ENCODE results near the gene CORO2A. TPM values are rescaled to one million over a fixed set of nuclear protein-coding genes. Genes with fewer than 3 reads are reported as not detected.

CORO2A gene
- total RNA-seq, 2 donors from 2014 or later = 31.2 to 45.3 TPM

DNA sequence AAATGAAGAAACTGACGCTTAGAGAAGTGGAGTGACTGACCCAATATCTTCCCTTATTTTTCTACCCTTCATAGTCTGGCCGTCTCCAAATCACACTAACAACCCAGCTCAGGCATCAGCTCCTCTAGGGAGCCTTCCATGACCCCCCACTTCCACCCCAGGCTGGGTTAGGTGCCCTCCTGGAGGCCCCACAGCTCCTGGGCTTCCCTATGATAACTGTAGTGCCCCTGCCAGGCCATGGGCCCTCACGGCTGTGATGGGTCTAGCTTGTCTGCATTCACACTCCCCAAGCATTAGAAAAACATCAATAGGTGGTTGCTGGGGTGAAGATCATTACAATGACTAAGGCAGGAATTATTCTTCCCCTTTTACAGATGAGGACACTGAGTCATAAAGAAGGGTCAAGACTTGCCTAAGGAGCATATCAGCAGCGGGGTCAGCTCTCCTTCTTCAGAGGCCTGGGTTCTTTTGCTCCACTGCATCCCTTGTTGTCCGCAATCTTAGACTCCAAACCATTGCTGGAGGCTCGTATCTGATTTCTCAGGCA is 7.3 kb downstream of the CORO2A start:
- no peaks in the 10 kb centered on the region for H3K27me3 ChIP-seq (replicated peaks; ENCODE audit: insufficient read depth)
- no peak overlapping the region for H3K27ac ChIP-seq
- 91% methylated on average over 6 of the region's 6 CpGs for WGBS
- no peaks in the 10 kb centered on the region for H3K36me3 ChIP-seq
- DNase-seq (ENCODE audit: low spot score) = no peak
- intact Hi-C loops (cut with DNase I) = no loop called here
- no peak for TF ChIP-seq POLR2A (IDR thresholded peaks at IDR 0.05)
- TF ChIP-seq CTCF (IDR thresholded peaks at IDR 0.05) = no peak
- no peak for TF ChIP-seq POLR2AphosphoS5 (IDR thresholded peaks at IDR 0.05)
- H3K9me3 ChIP-seq = no peaks in the 10 kb centered on the region
- H3K4me1 ChIP-seq (replicated peaks) = no peaks in the 10 kb centered on the region
- no peak overlapping the region for H3K4me3 ChIP-seq

- WGBS = 83% methylated on average over 6 of the region's 6 CpGs
- Histone ChIP-seq H3K36me3 (no peaks in the 10 kb centered on the region), H3K9me3 (no peaks in the 10 kb centered on the region), H3K4me1 (replicated peaks) (no peaks in the 10 kb centered on the region), H3K27ac (no peak overlapping the region), H3K4me3 (no peak overlapping the region), H3K27me3 (replicated peaks; ENCODE audit: insufficient read depth) (no peaks in the 10 kb centered on the region)
- DNase-seq (ENCODE audit: low spot score) = no peak
- intact Hi-C loops (cut with DNase I) = no loop called here
- TF ChIP-seq POLR2AphosphoS5 (IDR thresholded peaks at IDR 0.05) = no peak
Measured at GRCh38 chr9:98184326-98184725, 8.1 kb downstream of the CORO2A start.

DNA sequence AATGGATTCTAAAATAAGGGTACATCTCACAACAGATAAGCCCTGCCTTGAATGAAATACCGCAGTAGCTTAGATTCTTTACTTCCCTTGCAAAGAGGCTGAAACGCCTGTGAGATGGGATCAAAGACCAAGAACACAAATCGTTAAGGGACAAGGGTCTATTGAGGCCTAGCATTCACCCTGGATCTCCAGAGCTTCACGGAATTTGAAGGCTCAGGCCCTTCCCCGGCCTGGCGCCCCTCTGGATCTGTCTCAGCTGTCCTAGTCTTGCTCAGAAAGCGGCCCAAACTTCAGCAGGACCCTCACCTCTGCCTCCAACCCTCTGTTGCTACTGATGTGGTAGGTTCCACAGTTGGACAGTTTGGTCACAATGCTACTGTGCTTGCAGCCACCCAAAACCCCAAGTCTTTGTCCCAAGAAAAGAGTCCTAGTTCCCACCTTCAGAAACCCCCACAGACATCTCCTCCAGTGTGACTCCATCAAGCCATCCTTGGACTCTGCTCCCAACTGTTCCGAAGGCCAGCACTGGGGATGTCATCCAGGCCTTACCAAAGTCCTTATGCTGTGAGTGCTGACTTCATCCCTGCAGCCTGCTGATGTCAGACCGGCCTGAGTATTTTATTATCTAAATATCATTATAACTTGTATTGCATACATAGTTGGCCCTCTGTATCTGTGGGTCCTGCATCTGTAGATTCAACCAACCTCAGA is 9.4 kb downstream of the CORO2A start:
- Histone ChIP-seq H3K4me3 (no peak overlapping the region), H3K36me3 (no peaks in the 10 kb centered on the region), H3K27me3 (replicated peaks; ENCODE audit: insufficient read depth) (no peaks in the 10 kb centered on the region), H3K4me1 (replicated peaks) (no peaks in the 10 kb centered on the region), H3K9me3 (no peaks in the 10 kb centered on the region), H3K27ac (no peak overlapping the region)
- DNase-seq (ENCODE audit: low spot score) = no peak
- intact Hi-C loops (cut with DNase I) = no loop called here
- TF ChIP-seq POLR2A (IDR thresholded peaks at IDR 0.05) = no peak
- no peak for TF ChIP-seq POLR2AphosphoS5 (IDR thresholded peaks at IDR 0.05)
- no peak for TF ChIP-seq CTCF (IDR thresholded peaks at IDR 0.05)
- WGBS = 82% methylated on average over 9 of the region's 9 CpGs

DNA sequence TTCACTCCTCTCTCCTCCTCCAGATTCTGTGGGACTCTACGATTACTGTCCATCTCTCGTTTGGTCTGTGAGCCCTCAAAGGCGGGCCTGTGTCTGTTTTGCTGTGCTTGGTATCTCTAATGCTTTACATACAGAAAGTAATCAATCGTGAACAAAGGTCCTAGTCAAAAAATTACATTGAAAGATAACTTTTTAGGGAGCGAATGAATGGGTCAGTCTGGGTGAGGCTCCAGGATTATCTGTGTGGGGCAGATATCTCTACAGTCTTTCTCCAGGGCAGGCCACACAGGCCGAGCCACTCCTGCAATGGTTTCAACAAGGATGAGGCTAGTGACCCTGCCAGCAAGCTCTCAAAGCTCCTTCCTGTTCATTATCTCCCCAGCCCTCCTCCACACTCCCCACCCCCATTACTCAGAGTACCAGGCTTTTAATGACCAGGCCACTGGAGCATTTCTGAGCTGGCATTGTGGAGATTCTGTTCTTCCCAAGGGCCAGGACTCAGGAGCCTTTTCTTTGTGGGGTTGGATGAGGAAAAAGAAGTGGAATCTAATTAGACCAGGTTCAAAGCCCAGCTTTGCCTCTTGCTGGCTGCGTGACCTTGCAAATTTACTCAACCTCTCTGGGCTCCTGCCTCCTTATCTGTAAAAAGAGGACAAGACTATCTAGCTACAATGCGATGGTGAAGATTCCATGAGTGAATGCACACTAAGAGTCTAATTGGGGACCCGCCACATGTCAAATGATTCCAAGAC is 10.2 kb downstream of the CORO2A start:
- TF ChIP-seq CTCF (IDR thresholded peaks at IDR 0.05) (no peak), POLR2A (IDR thresholded peaks at IDR 0.05) (no peak), POLR2AphosphoS5 (IDR thresholded peaks at IDR 0.05) (no peak)
- 90% methylated on average over 9 of the region's 9 CpGs for WGBS
- Histone ChIP-seq H3K36me3 (no peaks in the 10 kb centered on the region), H3K27me3 (replicated peaks; ENCODE audit: insufficient read depth) (no peaks in the 10 kb centered on the region), H3K9me3 (no peaks in the 10 kb centered on the region), H3K4me1 (replicated peaks) (no peaks in the 10 kb centered on the region), H3K27ac (peak overlapping the region in 1 of 2 donors; percentile 6), H3K4me3 (no peak overlapping the region)
- DNase-seq (ENCODE audit: low spot score) = no peak
- intact Hi-C loops (cut with DNase I) = no loop called here

DNA sequence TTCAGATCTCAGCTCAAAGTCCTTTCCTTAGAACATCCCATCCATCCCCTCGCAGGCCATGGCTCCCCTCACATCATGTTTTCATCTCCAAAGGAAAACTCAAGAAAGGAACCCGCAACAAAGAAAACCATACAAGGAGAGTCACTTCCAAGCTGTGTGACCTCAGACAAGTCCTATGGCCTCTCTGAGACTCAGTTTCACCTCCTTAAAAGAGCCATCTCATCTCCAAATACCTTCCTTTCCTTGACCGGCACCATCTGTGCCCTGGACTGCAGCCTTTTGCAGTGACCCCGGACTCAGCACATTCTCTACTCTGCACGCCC is 10.7 kb downstream of the CORO2A start:
- H3K4me1 ChIP-seq (replicated peaks) = peaks cover 4% of the 10 kb centered on the region
- peak overlapping the region in 1 of 2 donors; percentile 6 for H3K27ac ChIP-seq
- TF ChIP-seq POLR2AphosphoS5 (IDR thresholded peaks at IDR 0.05) (no peak), CTCF (IDR thresholded peaks at IDR 0.05) (no peak), POLR2A (IDR thresholded peaks at IDR 0.05) (no peak)
- no peak for DNase-seq (ENCODE audit: low spot score)
- 93% methylated on average over 5 of the region's 5 CpGs for WGBS
- H3K36me3 ChIP-seq = no peaks in the 10 kb centered on the region
- intact Hi-C loops (cut with DNase I) = no loop called here
- H3K27me3 ChIP-seq (replicated peaks; ENCODE audit: insufficient read depth) = no peaks in the 10 kb centered on the region
- no peaks in the 10 kb centered on the region for H3K9me3 ChIP-seq
- H3K4me3 ChIP-seq = no peak overlapping the region

Measured in prostate gland (tissue), 2 donors.